ENCODE measurements around the gene ST6GALNAC3.

DNA sequence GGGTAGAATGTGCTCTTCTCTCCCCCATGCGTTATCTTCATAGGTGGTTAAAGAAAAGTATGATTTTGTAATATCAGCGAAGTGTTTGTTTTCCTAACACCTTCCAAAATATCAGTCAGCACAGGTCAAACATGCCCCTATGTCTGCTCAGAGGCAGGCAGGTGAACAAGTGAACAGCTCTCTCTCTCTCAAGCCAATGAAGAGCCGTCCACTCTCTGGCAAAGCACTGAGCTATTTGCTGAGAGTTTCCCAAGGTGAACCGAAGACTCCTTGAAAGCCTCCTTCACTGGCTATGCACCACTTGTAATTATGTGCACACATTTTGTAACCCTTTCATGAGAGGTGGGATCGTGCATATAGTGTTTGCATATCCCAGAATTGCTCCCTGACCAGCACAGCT is 47.7 kb downstream of the ST6GALNAC3 start:
- no peak for TF ChIP-seq CTCF (IDR thresholded peaks at IDR 0.05)
- TF ChIP-seq REST (IDR thresholded peaks at IDR 0.05; ENCODE audit: insufficient read depth in 1 of 2, low read depth in 2 of 2, low read length in 1 of 2), result no peak
- no peak for TF ChIP-seq POLR2AphosphoS5 (IDR thresholded peaks at IDR 0.05; ENCODE audit: low read depth, low read length)
- no peak for TF ChIP-seq SIN3A (IDR thresholded peaks at IDR 0.05; ENCODE audit: borderline replicate concordance, insufficient read depth, low read depth, low read length)
